Renal pelvis (tissue), 3 donors: ENCODE results near the gene OR13C3. TPM values are rescaled to one million over a fixed set of nuclear protein-coding genes. Genes with fewer than 3 reads are reported as not detected.

Source experiments
- polyA plus RNA-seq, 3 donors: library from polyadenylated mRNA; unstranded; fragments of 120-200 nt; gene quantifications; one replicate each; pipeline ENCODE4 v1.2.1, GENCODE V29; 2013; ENCODE audit not compliant: insufficient read length in 3 of 3

The OR13C3 gene
- polyA plus RNA-seq, 3 donors, result not detected

Other genes starting within 250 kb of the OR13C3 start
- gene OR13F1, start 32.6 kb downstream of the OR13C3 start, polyA plus RNA-seq, result not detected
- gene OR13C4, start 9.6 kb downstream of the OR13C3 start, polyA plus RNA-seq, result not detected
- gene OR13C8, start 32.3 kb upstream of the OR13C3 start, polyA plus RNA-seq, result not detected
- gene OR13C5, start 62.6 kb upstream of the OR13C3 start, polyA plus RNA-seq, result not detected
- gene OR13C2, start 68.8 kb upstream of the OR13C3 start, polyA plus RNA-seq, result under 1 TPM in 1 of 3 donors, not detected in 2; 0.09 TPM
- gene OR13C9, start 81.3 kb upstream of the OR13C3 start, polyA plus RNA-seq, result not detected
- not detected for gene OR13D1, start 157.7 kb upstream of the OR13C3 start, polyA plus RNA-seq
- 10 to 100 TPM; 45.6 to 51.4 (median 50.8) TPM for gene NIPSNAP3A, start 210.8 kb upstream of the OR13C3 start, polyA plus RNA-seq
- 10 to 100 TPM in 2 of 3 donors, 1 to 10 TPM in 1; 8.8 to 15.2 (median 14.9) TPM for gene NIPSNAP3B, start 227.3 kb upstream of the OR13C3 start, polyA plus RNA-seq